Neural cell (in vitro differentiated cells): ENCODE measurements around the gene ABCE1. TPM values are rescaled to one million over a fixed set of nuclear protein-coding genes. Genes with fewer than 3 reads are reported as not detected.

Experiments
- H2AFZ ChIP-seq: fragments of 200-600, 300-800 bp; sonication (generic), shearing (Covaris generic); 2 replicates; pipeline ENCODE4 v1.6.0; 2014; ENCODE audit warnings: low read depth, mild to moderate bottlenecking, antibody characterized with exemption, low read length, moderate library complexity
- H3F3A ChIP-seq: fragments of 200-600 bp; shearing (Covaris generic); 2 replicates; pipeline ENCODE4 v1.6.1; 2016; ENCODE audit warnings: mild to moderate bottlenecking, moderate library complexity, mixed read lengths, antibody characterized with exemption, low read length; ENCODE audit not compliant: insufficient read depth, poor library complexity, severe bottlenecking
- H3K27ac ChIP-seq: fragments of 200-600, 300-800 bp; sonication (generic), shearing (Covaris generic); 2 replicates; pipeline ENCODE4 v1.5.1; 2014; ENCODE audit warnings: mild to moderate bottlenecking, low read length, moderate library complexity
- H3K27me3 ChIP-seq: fragments of 300-800, 200-600 bp; sonication (generic), shearing (Covaris generic); 2 replicates; pipeline ENCODE4 v1.6.0; 2014; ENCODE audit warnings: mild to moderate bottlenecking, low read depth, low read length, moderate library complexity; ENCODE audit not compliant: insufficient read depth
- H3K36me3 ChIP-seq: fragments of 300-800, 200-600 bp; sonication (generic), shearing (Covaris generic); 2 replicates; pipeline ENCODE4 v1.5.1; 2014; ENCODE audit warnings: mild to moderate bottlenecking, antibody characterized with exemption, low read length, moderate library complexity; ENCODE audit not compliant: insufficient read depth
- H3K4me2 ChIP-seq: fragments of 300-800, 200-600 bp; sonication (generic), shearing (Covaris generic); 2 replicates; pipeline ENCODE4 v1.6.0; 2014; ENCODE audit warnings: mild to moderate bottlenecking, low read length
- H3K4me3 ChIP-seq: fragments of 300-800, 200-600 bp; sonication (generic), shearing (Covaris generic); 2 replicates; pipeline ENCODE4 v1.5.1; 2014; ENCODE audit warnings: mild to moderate bottlenecking, low read length, moderate library complexity
- H3K79me2 ChIP-seq: fragments of 200-600 bp; shearing (Covaris generic); replicated peaks from 2 replicates; pipeline ENCODE4 v1.6.0; 2014; ENCODE audit warnings: mild to moderate bottlenecking, low read length, moderate library complexity; ENCODE audit not compliant: insufficient read depth
- H3K9ac ChIP-seq: fragments of 300-800, 200-600 bp; sonication (generic), shearing (Covaris generic); 2 replicates; pipeline ENCODE4 v1.6.1; 2016; ENCODE audit warnings: mild to moderate bottlenecking, low read length, mixed read lengths
- H3K9me2 ChIP-seq: fragments of 200-600 bp; shearing (Covaris generic); 2 replicates; pipeline ENCODE4 v1.6.1; 2016; ENCODE audit warnings: mild to moderate bottlenecking, low read length, mixed read lengths; ENCODE audit not compliant: insufficient read depth
- H3K9me3 ChIP-seq: fragments of 200-600, 300-800 bp; sonication (generic), shearing (Covaris generic); 2 replicates; pipeline ENCODE4 v1.6.1; 2016; ENCODE audit warnings: mild to moderate bottlenecking, mixed run types, low read length, moderate library complexity, mixed read lengths
- H4K20me1 ChIP-seq: fragments of 200-600 bp; shearing (Covaris generic); 2 replicates; pipeline ENCODE4 v1.6.1; 2016; ENCODE audit warnings: mild to moderate bottlenecking, mixed run types; ENCODE audit not compliant: insufficient read depth
- EP300 ChIP-seq: fragments of 450-650 bp; conservative IDR thresholded peaks from 2 replicates; pipeline ENCODE4 v1.6.1; 2014; ENCODE audit warnings: antibody characterized with exemption, mild to moderate bottlenecking, moderate library complexity; ENCODE audit not compliant: poor library complexity, severe bottlenecking
- EZH2 ChIP-seq: fragments of 200-600, 300-800 bp; shearing (Covaris generic), sonication (generic); IDR thresholded peaks from 2 replicates; pipeline ENCODE4 v1.6.1; 2014; ENCODE audit warnings: antibody characterized with exemption, low read length, borderline replicate concordance, mild to moderate bottlenecking; ENCODE audit not compliant: insufficient read depth, poor library complexity, severe bottlenecking
- MXI1 ChIP-seq: fragments of 450-650 bp; conservative IDR thresholded peaks from 2 replicates; pipeline ENCODE4 v1.6.1; 2014; ENCODE audit warnings: antibody characterized with exemption, mild to moderate bottlenecking; ENCODE audit not compliant: poor library complexity, severe bottlenecking
- POLR2AphosphoS5 ChIP-seq: IDR thresholded peaks from 2 replicates; pipeline ENCODE4 v1.6.1; 2012
- RAD21 ChIP-seq: fragments of 450-650 bp; conservative IDR thresholded peaks from 2 replicates; pipeline ENCODE4 v1.6.1; 2014; ENCODE audit warnings: antibody characterized with exemption, mild to moderate bottlenecking, moderate library complexity
- REST ChIP-seq: IDR thresholded peaks from 2 replicates; pipeline ENCODE4 v1.6.1; 2012; ENCODE audit warnings: borderline replicate concordance
- SMC3 ChIP-seq: fragments of 450-650 bp; conservative IDR thresholded peaks from 2 replicates; pipeline ENCODE4 v1.6.1; 2014; ENCODE audit warnings: antibody characterized with exemption, mild to moderate bottlenecking, moderate library complexity; ENCODE audit not compliant: poor library complexity
- TAF1 ChIP-seq: IDR thresholded peaks from 2 replicates; pipeline ENCODE4 v1.6.1; 2012; ENCODE audit warnings: low read depth
- polyA plus RNA-seq: library from polyadenylated mRNA; depleted of rRNA; stranded (reverse); fragments of >200 nt; gene quantifications from 2 replicates; pipeline ENCODE4 v1.2.3, GENCODE V29; 2014
- TF ChIP-seq, protein P1 (sequence below): fragments of 450-650 bp; IDR thresholded peaks from 2 replicates; pipeline ENCODE4 v1.5.1; 2014; ENCODE audit warnings: antibody characterized with exemption, mild to moderate bottlenecking, moderate library complexity; ENCODE audit not compliant: poor library complexity, severe bottlenecking

The ABCE1 gene
- polyA plus RNA-seq, 1 donor from 2014 or later: 96.9 TPM

DNA sequence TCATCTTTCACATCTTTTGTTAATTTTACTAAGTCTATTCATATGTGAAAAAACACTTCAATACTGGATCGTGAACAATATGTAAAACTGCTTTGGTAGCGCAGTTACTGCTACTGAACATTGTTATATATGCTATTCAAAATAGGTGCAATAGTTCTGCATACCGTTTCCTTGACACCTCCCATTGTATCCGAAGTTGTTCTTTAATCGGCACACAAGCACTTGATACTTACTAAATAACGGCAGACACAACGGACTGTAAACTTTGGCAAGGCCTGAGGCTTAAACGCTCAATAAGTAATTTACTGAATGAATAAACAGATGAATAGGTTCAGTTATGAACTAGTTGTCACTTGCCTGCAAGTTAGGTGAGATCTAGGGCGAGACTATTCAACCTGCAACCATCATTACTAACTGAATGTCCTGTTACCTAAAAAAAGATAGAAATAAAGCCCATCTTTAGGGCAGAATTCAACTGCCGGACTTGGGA is 735 bp upstream of the ABCE1 start:
- H3K9me2 ChIP-seq: no peaks in the 10 kb centered on the region
- no peak for TF ChIP-seq EZH2
- no peak for TF ChIP-seq POLR2AphosphoS5
- TF ChIP-seq RAD21: no peak
- no peak for TF ChIP-seq SMC3
- TF ChIP-seq, protein P1, sequence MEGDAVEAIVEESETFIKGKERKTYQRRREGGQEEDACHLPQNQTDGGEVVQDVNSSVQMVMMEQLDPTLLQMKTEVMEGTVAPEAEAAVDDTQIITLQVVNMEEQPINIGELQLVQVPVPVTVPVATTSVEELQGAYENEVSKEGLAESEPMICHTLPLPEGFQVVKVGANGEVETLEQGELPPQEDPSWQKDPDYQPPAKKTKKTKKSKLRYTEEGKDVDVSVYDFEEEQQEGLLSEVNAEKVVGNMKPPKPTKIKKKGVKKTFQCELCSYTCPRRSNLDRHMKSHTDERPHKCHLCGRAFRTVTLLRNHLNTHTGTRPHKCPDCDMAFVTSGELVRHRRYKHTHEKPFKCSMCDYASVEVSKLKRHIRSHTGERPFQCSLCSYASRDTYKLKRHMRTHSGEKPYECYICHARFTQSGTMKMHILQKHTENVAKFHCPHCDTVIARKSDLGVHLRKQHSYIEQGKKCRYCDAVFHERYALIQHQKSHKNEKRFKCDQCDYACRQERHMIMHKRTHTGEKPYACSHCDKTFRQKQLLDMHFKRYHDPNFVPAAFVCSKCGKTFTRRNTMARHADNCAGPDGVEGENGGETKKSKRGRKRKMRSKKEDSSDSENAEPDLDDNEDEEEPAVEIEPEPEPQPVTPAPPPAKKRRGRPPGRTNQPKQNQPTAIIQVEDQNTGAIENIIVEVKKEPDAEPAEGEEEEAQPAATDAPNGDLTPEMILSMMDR: no peak
- H3K36me3 ChIP-seq: no peaks in the 10 kb centered on the region
- peak overlapping the region; percentile 81 for H3K4me2 ChIP-seq
- peak overlapping the region; percentile 89 for H2AFZ ChIP-seq
- H3K79me2 ChIP-seq: peaks cover 64% of the 10 kb centered on the region
- H3F3A ChIP-seq: peaks cover 6% of the 10 kb centered on the region
- H3K27ac ChIP-seq: peak overlapping the region; percentile 88
- peak overlapping the region; percentile 83 for H3K9ac ChIP-seq
- no peaks in the 10 kb centered on the region for H3K9me3 ChIP-seq
- no peaks in the 10 kb centered on the region for H3K27me3 ChIP-seq
- H4K20me1 ChIP-seq: no peaks in the 10 kb centered on the region
- H3K4me3 ChIP-seq: peak overlapping the region; percentile 87

- H3K27me3 ChIP-seq: no peaks in the 10 kb centered on the region
- H3K9me2 ChIP-seq: no peaks in the 10 kb centered on the region
- peak overlapping the region; percentile 58 for H2AFZ ChIP-seq
- H3F3A ChIP-seq: peaks cover 6% of the 10 kb centered on the region
- H3K9me3 ChIP-seq: no peaks in the 10 kb centered on the region
- peak overlapping the region; percentile 88 for H3K27ac ChIP-seq
- TF ChIP-seq, protein P1: no peak
- TF ChIP-seq POLR2AphosphoS5 (no peak), TAF1 (no peak), EZH2 (no peak), EP300 (no peak)
- H3K4me2 ChIP-seq: peak overlapping the region; percentile 83
- H3K36me3 ChIP-seq: no peaks in the 10 kb centered on the region
- peak overlapping the region; percentile 83 for H3K9ac ChIP-seq
- no peaks in the 10 kb centered on the region for H4K20me1 ChIP-seq
- H3K4me3 ChIP-seq: peak overlapping the region; percentile 87
- peaks cover 66% of the 10 kb centered on the region for H3K79me2 ChIP-seq
Observed at GRCh38 chr4:145098675-145099037, 545 bp downstream of the ABCE1 start.

- H3K4me3 ChIP-seq: peak overlapping the region; percentile 87
- H2AFZ ChIP-seq: no peak overlapping the region
- H3K9me2 ChIP-seq: no peaks in the 10 kb centered on the region
Observed at GRCh38 chr4:145099653-145100052, 1.5 kb downstream of the ABCE1 start.

More at GRCh38 chr4:145099653-145100052, 1.5 kb downstream of the ABCE1 start:
- H3K27ac ChIP-seq: no peak overlapping the region
- TF ChIP-seq RAD21 (no peak), SMC3 (no peak), MXI1 (no peak), POLR2AphosphoS5 (no peak), EZH2 (no peak), REST (no peak), TAF1 (no peak), EP300 (no peak)
- TF ChIP-seq, protein P1: no peak
- H4K20me1 ChIP-seq: no peaks in the 10 kb centered on the region
- H3F3A ChIP-seq: peaks cover 6% of the 10 kb centered on the region
- H3K4me2 ChIP-seq: peak overlapping the region; percentile 83
- H3K9ac ChIP-seq: peak overlapping the region; percentile 83
- no peaks in the 10 kb centered on the region for H3K36me3 ChIP-seq
- peaks cover 70% of the 10 kb centered on the region for H3K79me2 ChIP-seq
- no peaks in the 10 kb centered on the region for H3K27me3 ChIP-seq
- no peaks in the 10 kb centered on the region for H3K9me3 ChIP-seq
